Subcutaneous abdominal adipose tissue (tissue), 5 donors: Measurements from ENCODE around the gene SCIMP.
"Not testable (repeated sequence)": the region's sequence is repeated elsewhere in the genome, so short reads cannot be mapped to it uniquely, and the experiment has no call there.

Source experiments
- H3K27ac ChIP-seq: one replicate; pipeline ENCODE4 v1.7.0; 2013; ENCODE audit warnings: low read depth, mild to moderate bottlenecking, inconsistent platforms, low read length, moderate library complexity
- H3K27me3 ChIP-seq, 5 donors: one replicate each; pipeline ENCODE4 v1.7.0; 2013; ENCODE audit warnings: low read length in 5 of 5, inconsistent platforms in 1 of 5; ENCODE audit not compliant: control insufficient read depth in 5 of 5, insufficient read depth in 4 of 5
- H3K36me3 ChIP-seq, 5 donors: one replicate each; pipeline ENCODE4 v1.7.0; 2013; ENCODE audit warnings: low read length in 5 of 5; ENCODE audit not compliant: control insufficient read depth in 5 of 5, insufficient read depth in 5 of 5
- H3K4me1 ChIP-seq, 5 donors: one replicate each; pipeline ENCODE4 v1.7.0; 2013; ENCODE audit warnings: low read length in 5 of 5, mild to moderate bottlenecking in 3 of 5, moderate library complexity in 1 of 5; ENCODE audit not compliant: control insufficient read depth in 5 of 5, insufficient read depth in 5 of 5
- H3K4me3 ChIP-seq, 5 donors: one replicate each; pipeline ENCODE4 v1.7.0; 2013; ENCODE audit warnings: low read length in 5 of 5, low read depth in 1 of 5
- H3K9ac ChIP-seq, 5 donors: one replicate each; pipeline ENCODE4 v1.7.0; 2013; ENCODE audit warnings: low read length in 5 of 5, mild to moderate bottlenecking in 4 of 5, moderate library complexity in 3 of 5
- H3K9me3 ChIP-seq, 5 donors: one replicate each; pipeline ENCODE4 v1.7.0; 2013; ENCODE audit warnings: low read length in 5 of 5; ENCODE audit not compliant: control insufficient read depth in 5 of 5
- donor health status: healthy.
- donor health status: healthy.
- donor health status: healthy.
- donor health status: healthy.
- donor health status: healthy.

SCIMP gene

DNA sequence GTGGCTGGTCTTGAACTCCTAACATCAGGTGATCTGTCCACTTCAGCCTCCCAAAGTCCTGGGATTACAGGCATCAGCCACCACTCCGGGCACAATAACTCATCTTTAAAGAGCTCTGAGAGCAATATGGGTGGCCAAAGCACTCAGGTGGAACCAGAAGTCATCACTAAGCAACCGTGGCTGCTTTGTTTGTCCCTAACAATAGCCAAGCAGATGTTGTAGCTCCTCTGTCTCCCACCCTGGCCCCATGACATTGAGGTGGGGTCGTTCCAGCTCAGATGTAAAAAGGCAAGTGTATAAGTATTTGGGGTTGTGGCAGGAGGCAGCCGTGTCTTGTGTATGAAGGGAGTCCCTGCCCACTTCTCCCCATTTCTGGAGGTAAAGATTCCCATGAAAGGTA is 3.7 kb upstream of the SCIMP start:
- Histone ChIP-seq H3K27me3 (no peaks in the 10 kb centered on the region), H3K36me3 (peaks cover 0 to 12% (median 5%) of the 10 kb centered on the region in 5 donors), H3K27ac (no peak overlapping the region), H3K4me1 (peaks cover 1 to 15% (median 4%) of the 10 kb centered on the region in 5 donors), H3K9me3 (no peaks in the 10 kb centered on the region), H3K4me3 (no peak overlapping the region), H3K9ac (no peak overlapping the region)

DNA sequence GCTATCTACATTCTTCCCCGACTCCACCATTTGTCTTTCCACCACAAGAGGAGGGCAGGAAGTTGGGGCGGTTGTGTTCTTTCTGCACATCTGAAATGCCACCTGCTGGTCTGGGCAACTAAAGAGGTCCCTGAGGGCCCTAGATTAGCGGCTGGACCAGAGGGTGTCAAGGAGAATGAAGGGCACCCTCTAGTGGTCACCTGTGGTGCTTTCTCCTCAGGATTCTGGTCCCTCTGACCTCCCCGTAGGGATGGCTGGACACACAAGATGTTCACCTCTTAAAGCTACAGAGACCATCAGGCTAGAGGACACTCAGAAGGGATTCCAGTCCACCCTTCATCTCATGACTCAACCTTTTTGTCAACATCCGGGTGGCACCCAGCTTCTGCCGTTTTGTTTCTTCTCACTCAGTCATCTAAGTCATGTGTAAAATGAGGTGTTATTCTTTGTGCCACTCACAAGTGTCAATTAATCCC is 2.9 kb upstream of the SCIMP start:
- Histone ChIP-seq H3K9me3 (no peaks in the 10 kb centered on the region), H3K9ac (no peak overlapping the region), H3K27ac (no peak overlapping the region)

GRCh38 chr17:5236938-5237540 is 2.4 kb upstream of the SCIMP start:
- H3K27ac ChIP-seq, result no peak overlapping the region
- H3K9me3 ChIP-seq, result no peaks in the 10 kb centered on the region
- H3K9ac ChIP-seq, result no peak overlapping the region
- no peak overlapping the region for H3K4me3 ChIP-seq
- peaks cover 1 to 21% (median 4%) of the 10 kb centered on the region in 5 donors for H3K4me1 ChIP-seq
- H3K27me3 ChIP-seq, result no peaks in the 10 kb centered on the region
- peaks cover 0 to 12% (median 5%) of the 10 kb centered on the region in 5 donors for H3K36me3 ChIP-seq

More for the DNA sequence above, 2.9 kb upstream of the SCIMP start:
- Histone ChIP-seq H3K4me3 (no peak overlapping the region), H3K27me3 (no peaks in the 10 kb centered on the region), H3K36me3 (peaks cover 0 to 12% (median 5%) of the 10 kb centered on the region in 5 donors), H3K4me1 (peaks cover 1 to 16% (median 4%) of the 10 kb centered on the region in 5 donors)

DNA sequence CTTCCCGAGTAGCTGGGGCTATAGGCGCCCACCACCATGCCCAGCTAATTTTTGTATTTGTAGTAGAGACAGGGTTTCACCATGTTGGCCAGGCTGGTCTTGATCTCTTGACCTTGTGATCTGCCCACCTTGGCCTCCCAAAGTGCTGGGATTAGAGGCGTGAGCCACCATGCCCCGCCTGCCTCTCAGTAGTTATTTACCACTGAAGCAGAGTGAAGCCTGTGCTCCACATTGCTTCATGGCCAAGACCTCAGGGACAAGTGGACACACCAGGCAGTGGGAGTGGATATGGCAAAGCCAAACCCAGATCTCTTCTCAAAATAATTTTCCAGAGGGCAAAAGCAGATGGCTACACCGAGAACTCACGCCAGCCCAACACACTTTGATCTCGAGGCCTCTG is 1.2 kb downstream of the SCIMP start:
- H3K9ac ChIP-seq, H3K27ac ChIP-seq, H3K27me3 ChIP-seq, H3K9me3 ChIP-seq: not testable (repeated sequence)
- Histone ChIP-seq H3K4me3 (peak overlapping the region in 1 of 5 donors; percentile 12), H3K4me1 (peaks cover 1 to 44% (median 4%) of the 10 kb centered on the region in 5 donors), H3K36me3 (peaks cover 0 to 24% (median 9%) of the 10 kb centered on the region in 5 donors)

GRCh38 chr17:5226940-5227878 is 7.5 kb downstream of the SCIMP start:
- H3K27me3 ChIP-seq, result no peaks in the 10 kb centered on the region
- H3K9ac ChIP-seq, result no peak overlapping the region
- peaks cover 2 to 43% (median 14%) of the 10 kb centered on the region in 5 donors for H3K4me1 ChIP-seq
- H3K4me3 ChIP-seq, result no peak overlapping the region
- H3K9me3 ChIP-seq, result no peaks in the 10 kb centered on the region
- peaks cover 0 to 34% (median 12%) of the 10 kb centered on the region in 5 donors for H3K36me3 ChIP-seq
- no peak overlapping the region for H3K27ac ChIP-seq

DNA sequence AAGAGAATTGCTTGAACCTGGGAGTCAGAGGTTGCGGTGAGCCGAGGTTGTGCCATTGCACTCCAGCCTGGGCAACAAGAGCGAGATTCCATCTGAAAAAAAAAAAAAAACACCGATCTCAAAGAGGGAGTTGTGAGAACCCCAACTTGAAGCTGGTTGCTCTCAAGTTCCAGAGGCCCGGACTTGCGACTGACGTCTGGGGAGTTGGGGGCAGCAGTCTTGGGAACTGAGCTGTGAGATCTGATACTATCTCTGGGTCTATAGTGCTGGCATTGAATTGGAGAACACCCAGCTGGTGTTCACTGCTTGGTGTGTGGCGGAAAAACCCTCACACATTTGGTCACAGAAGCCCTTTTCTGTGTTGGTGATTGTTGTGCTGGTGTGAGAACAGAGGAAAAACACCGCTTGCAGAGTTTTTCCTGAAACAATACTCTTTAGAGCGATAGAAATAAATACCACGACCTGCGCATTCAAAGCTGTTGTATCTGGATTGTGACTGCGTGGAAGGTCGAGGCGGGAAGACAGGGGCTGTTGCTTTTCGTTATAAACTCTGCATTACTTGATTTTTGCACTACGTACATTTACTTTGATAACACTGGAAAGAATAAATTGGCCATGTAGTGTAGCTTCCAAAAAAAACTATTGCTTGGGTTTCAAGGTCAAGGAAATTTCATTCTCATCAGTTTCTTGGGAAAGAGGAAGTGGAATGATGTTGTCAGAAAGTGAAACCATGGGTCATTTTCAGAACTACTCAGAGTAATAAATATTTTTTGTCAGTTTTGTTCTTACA is 8.8 kb downstream of the SCIMP start:
- Histone ChIP-seq H3K4me1 (peaks cover 2 to 30% (median 11%) of the 10 kb centered on the region in 5 donors), H3K36me3 (peaks cover 0 to 30% (median 12%) of the 10 kb centered on the region in 5 donors), H3K9me3 (no peaks in the 10 kb centered on the region), H3K4me3 (no peak overlapping the region), H3K27ac (no peak overlapping the region), H3K9ac (no peak overlapping the region), H3K27me3 (no peaks in the 10 kb centered on the region)

DNA sequence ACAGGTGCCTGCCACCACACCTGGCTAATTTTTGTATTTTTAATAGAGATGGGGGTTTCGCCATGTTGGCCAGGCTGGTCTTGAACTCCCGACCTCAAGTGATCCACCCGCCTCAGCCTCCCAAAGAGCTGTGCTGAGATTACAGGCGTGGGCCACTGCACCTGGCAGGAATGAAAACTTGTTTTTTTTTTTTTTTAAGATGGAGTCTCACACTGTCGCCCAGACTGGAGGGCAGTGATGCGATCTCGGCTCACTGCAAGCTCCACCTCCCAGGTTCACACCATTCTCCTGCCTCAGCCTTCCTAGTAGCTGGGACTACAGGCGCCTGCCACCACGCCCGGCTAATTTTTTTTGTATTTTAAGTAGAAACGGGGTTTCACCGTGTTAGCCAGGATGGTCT is 12.7 kb downstream of the SCIMP start:
- H3K4me3 ChIP-seq, H3K9me3 ChIP-seq, H3K9ac ChIP-seq, H3K27me3 ChIP-seq, H3K4me1 ChIP-seq, H3K27ac ChIP-seq: not testable (repeated sequence)
- H3K36me3 ChIP-seq, result peaks cover 0 to 24% (median 14%) of the 10 kb centered on the region in 5 donors

DNA sequence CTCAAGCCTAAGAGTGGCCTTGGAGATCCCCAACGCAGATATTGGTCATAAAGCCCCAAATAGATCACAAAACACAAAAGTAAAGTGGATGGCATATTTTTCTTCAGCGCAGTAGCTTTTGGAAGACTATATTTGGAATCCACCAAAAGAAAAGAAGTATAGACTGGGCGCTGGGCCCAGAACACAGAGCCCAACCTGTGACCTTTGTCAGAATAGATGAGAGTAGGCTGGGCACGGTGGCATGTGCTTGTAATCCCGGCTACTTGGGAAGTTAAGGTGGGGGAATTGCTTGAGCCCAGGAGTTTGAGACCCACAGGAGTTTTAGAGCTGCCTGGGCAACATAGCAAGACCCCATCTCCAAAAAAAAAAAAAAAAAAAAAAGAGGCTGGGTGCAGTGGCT is 14.6 kb downstream of the SCIMP start:
- peaks cover 2 to 31% (median 21%) of the 10 kb centered on the region in 5 donors for H3K36me3 ChIP-seq
- H3K9me3 ChIP-seq, result no peaks in the 10 kb centered on the region
- no peak overlapping the region for H3K9ac ChIP-seq
- no peak overlapping the region for H3K27ac ChIP-seq
- H3K4me3 ChIP-seq, result no peak overlapping the region
- H3K27me3 ChIP-seq, result no peaks in the 10 kb centered on the region
- H3K4me1 ChIP-seq, result no peaks in the 10 kb centered on the region

- H3K27me3 ChIP-seq, result no peaks in the 10 kb centered on the region
- H3K4me1 ChIP-seq, result no peaks in the 10 kb centered on the region
- no peak overlapping the region for H3K27ac ChIP-seq
- H3K9ac ChIP-seq, result no peak overlapping the region
- no peaks in the 10 kb centered on the region for H3K9me3 ChIP-seq
- H3K36me3 ChIP-seq, result peaks cover 2 to 34% (median 22%) of the 10 kb centered on the region in 5 donors
- no peak overlapping the region for H3K4me3 ChIP-seq
These were observed 15.1 kb downstream of the SCIMP start for GRCh38 chr17:5219536-5219935.
